SU-DHL-6 (cell line): ENCODE data around the gene RNF14.
A peak's percentile ranks its signal among the peaks of the same experiment; 100 is the strongest.
"Not testable (repeated sequence)": the region's sequence is repeated elsewhere in the genome, so short reads cannot be mapped to it uniquely, and the experiment has no call there.

Source experiments
- H2AFZ ChIP-seq: fragments of 200-600 bp; sonication (generic); 2 replicates; pipeline ENCODE4 v1.6.1; 2014; ENCODE audit warnings: low read depth, mild to moderate bottlenecking, moderate library complexity, mixed read lengths, antibody characterized with exemption, low read length; ENCODE audit not compliant: severe bottlenecking
- H3F3A ChIP-seq: fragments of 200-600 bp; shearing (Covaris generic); 2 replicates; pipeline ENCODE4 v1.6.0; 2016; ENCODE audit warnings: antibody characterized with exemption, mild to moderate bottlenecking; ENCODE audit not compliant: insufficient read depth
- H3K27ac ChIP-seq: fragments of 200-600 bp; sonication (generic); 2 replicates; pipeline ENCODE4 v1.5.1; 2016; ENCODE audit warnings: low read depth, mild to moderate bottlenecking, low read length, moderate library complexity, mixed read lengths
- H3K27me3 ChIP-seq: fragments of 200-600 bp; sonication (generic), shearing (Covaris generic); 2 replicates; pipeline ENCODE4 v1.6.0; 2014; ENCODE audit warnings: mild to moderate bottlenecking, low read length
- H3K36me3 ChIP-seq: fragments of 200-600 bp; sonication (generic); 2 replicates; pipeline ENCODE4 v1.6.1; 2014; ENCODE audit warnings: mild to moderate bottlenecking, low read length, mixed read lengths
- H3K4me2 ChIP-seq: fragments of 300-600, 200-600 bp; shearing (Covaris generic), sonication (generic); 2 replicates; pipeline ENCODE4 v1.6.0; 2014; ENCODE audit warnings: low read length, low read depth, mild to moderate bottlenecking; ENCODE audit not compliant: poor library complexity, severe bottlenecking
- H3K4me3 ChIP-seq: fragments of 200-600 bp; sonication (generic); 2 replicates; pipeline ENCODE4 v1.5.1; 2014; ENCODE audit warnings: antibody characterized with exemption, low read length, mild to moderate bottlenecking, mixed read lengths; ENCODE audit not compliant: insufficient read depth, poor library complexity, severe bottlenecking
- H3K79me2 ChIP-seq: fragments of 200-600 bp; sonication (generic); 2 replicates; pipeline ENCODE4 v1.6.1; 2014; ENCODE audit warnings: mild to moderate bottlenecking, low read length, moderate library complexity; ENCODE audit not compliant: insufficient read depth
- H3K9ac ChIP-seq: fragments of 200-600 bp; sonication (generic); 2 replicates; pipeline ENCODE4 v1.7.0; 2014; ENCODE audit warnings: mild to moderate bottlenecking, low read length
- H3K9me2 ChIP-seq: fragments of 200-600 bp; sonication (generic); replicated peaks from 2 replicates; pipeline ENCODE4 v1.6.1; 2014; ENCODE audit warnings: low read length; ENCODE audit not compliant: insufficient read depth
- H3K9me3 ChIP-seq: fragments of 200-600 bp; sonication (generic); 2 replicates; pipeline ENCODE4 v1.6.1; 2014; ENCODE audit warnings: low read length, mixed read lengths; ENCODE audit not compliant: insufficient read depth
- H4K20me1 ChIP-seq: fragments of 200-600 bp; sonication (generic); 2 replicates; pipeline ENCODE4 v1.6.1; 2014; ENCODE audit warnings: low read depth, mild to moderate bottlenecking, antibody characterized with exemption, low read length, moderate library complexity, mixed read lengths
- CTCF ChIP-seq: fragments of 200-600 bp; sonication (generic); IDR thresholded peaks from one replicate; pipeline ENCODE4 v1.5.1; 2017; ENCODE audit warnings: antibody characterized with exemption, mild to moderate bottlenecking, low read length, moderate library complexity; ENCODE audit not compliant: insufficient read depth, poor library complexity, severe bottlenecking
- EZH2phosphoT487 ChIP-seq: fragments of 200-600 bp; sonication (generic), shearing (Covaris generic); conservative IDR thresholded peaks from 2 replicates; pipeline ENCODE4 v1.6.1; 2018; ENCODE audit warnings: mild to moderate bottlenecking, antibody characterized with exemption, low read length, moderate library complexity, mixed read lengths

The RNF14 gene

GRCh38 chr5:141968914-141969608, at the start of gene RNF14:
RNF14 (plus strand) TSS chr5:141969105; CDS start chr5:141973589, 4,484 bp downstream.
- Histone ChIP-seq H3K27me3 (no peaks in the 10 kb centered on the region), H3K4me2 (peak within 1 kb of the TSS; percentile 79), H3K9me3 (no peaks in the 10 kb centered on the region), H4K20me1 (no peaks in the 10 kb centered on the region), H3K4me3 (peak within 1 kb of the TSS; percentile 60), H3K27ac (peak within 1 kb of the TSS; percentile 82), H3K9me2 (no peaks in the 10 kb centered on the region), H3F3A (peaks cover 22% of the 10 kb centered on the region; the same call in 1 of the 2 replicates), H3K79me2 (peaks cover 5% of the 10 kb centered on the region; the same call in 1 of the 2 replicates), H3K9ac (peak within 1 kb of the TSS; percentile 79), H3K36me3 (no peaks in the 10 kb centered on the region), H2AFZ (peak within 1 kb of the TSS; percentile 98)
- TF ChIP-seq CTCF (peak; percentile 75), EZH2phosphoT487 (no peak)

- Histone ChIP-seq H3K4me3 (no peak overlapping the region), H3K27me3 (no peaks in the 10 kb centered on the region), H3K36me3 (no peaks in the 10 kb centered on the region), H2AFZ (no peak overlapping the region), H3K79me2 (peaks cover 5% of the 10 kb centered on the region), H3K9me3 (no peaks in the 10 kb centered on the region), H3F3A (peaks cover 6% of the 10 kb centered on the region; the same call in 1 of the 2 replicates), H3K27ac (no peak overlapping the region), H4K20me1 (no peaks in the 10 kb centered on the region), H3K9me2 (no peaks in the 10 kb centered on the region), H3K9ac (no peak overlapping the region), H3K4me2 (no peak overlapping the region)
- TF ChIP-seq CTCF (no peak), EZH2phosphoT487 (no peak)
These were observed 49.4 kb upstream of the RNF14 start for GRCh38 chr5:141919218-141920119.

GRCh38 chr5:141920771-141921170, 48.1 kb upstream of the RNF14 start:
- H3K27ac ChIP-seq, result no peak overlapping the region
- peaks cover 6% of the 10 kb centered on the region; the same call in 1 of the 2 replicates for H3F3A ChIP-seq
- no peak for TF ChIP-seq CTCF
- TF ChIP-seq EZH2phosphoT487, result no peak
- H3K27me3 ChIP-seq, result no peaks in the 10 kb centered on the region
- no peaks in the 10 kb centered on the region for H4K20me1 ChIP-seq
- H3K9me3 ChIP-seq, result no peaks in the 10 kb centered on the region
- H3K79me2 ChIP-seq, result peaks cover 10% of the 10 kb centered on the region
- H3K36me3 ChIP-seq, result no peaks in the 10 kb centered on the region
- H3K9me2 ChIP-seq, result no peaks in the 10 kb centered on the region
- H3K9ac ChIP-seq, result no peak overlapping the region
- no peak overlapping the region for H3K4me2 ChIP-seq
- no peak overlapping the region for H3K4me3 ChIP-seq
- no peak overlapping the region for H2AFZ ChIP-seq

- H3K27me3 ChIP-seq, H3K36me3 ChIP-seq, H3K9me2 ChIP-seq, H3K9me3 ChIP-seq, H3F3A ChIP-seq, H4K20me1 ChIP-seq: not testable (repeated sequence)
- peaks cover 14% of the 10 kb centered on the region for H3K79me2 ChIP-seq
- peak overlapping the region; percentile 82 for H3K4me2 ChIP-seq
- H2AFZ ChIP-seq, result peak overlapping the region; percentile 87
- H3K4me3 ChIP-seq, result peak overlapping the region; percentile 88
- H3K9ac ChIP-seq, result peak overlapping the region; percentile 72
- H3K27ac ChIP-seq, result peak overlapping the region; percentile 83
These were observed 46.0 kb upstream of the RNF14 start for GRCh38 chr5:141922827-141923447.
